ENCODE results near the gene ZBP1.
A peak's percentile ranks its signal among the peaks of the same experiment; 100 is the strongest.
"Not testable (repeated sequence)": the region's sequence is repeated elsewhere in the genome, so short reads cannot be mapped to it uniquely, and the experiment has no call there.

The ZBP1 gene

GRCh38 chr20:57648878-57649616 lies 28.8 kb upstream of the ZBP1 start:
- in situ Hi-C loops (cut with MboI; ENCODE audit: low pct_unique_long_range_greater_than_20kb, low sequenced_read_pairs), result no loop called here
- no peak for DNase-seq

- DNase-seq, result no peak
- in situ Hi-C loops (cut with MboI; ENCODE audit: low pct_unique_long_range_greater_than_20kb, low sequenced_read_pairs), result no loop called here
Measured at GRCh38 chr20:57647933-57648785, 27.9 kb upstream of the ZBP1 start.

- in situ Hi-C loops (cut with MboI; ENCODE audit: low pct_unique_long_range_greater_than_20kb, low sequenced_read_pairs), result no loop called here
Measured at GRCh38 chr20:57647006-57647932, 27.0 kb upstream of the ZBP1 start.

GRCh38 chr20:57638895-57639236 lies 18.6 kb upstream of the ZBP1 start:
- DNase-seq, result no peak
- in situ Hi-C loops (cut with MboI; ENCODE audit: low pct_unique_long_range_greater_than_20kb, low sequenced_read_pairs), result no loop called here

More at GRCh38 chr20:57647006-57647932, 27.0 kb upstream of the ZBP1 start:
- no peak for DNase-seq

GRCh38 chr20:57638173-57638894 lies 18.1 kb upstream of the ZBP1 start:
- DNase-seq, result no peak
- in situ Hi-C loops (cut with MboI; ENCODE audit: low pct_unique_long_range_greater_than_20kb, low sequenced_read_pairs), result no loop called here

- no peak for DNase-seq
- in situ Hi-C loops (cut with MboI; ENCODE audit: low pct_unique_long_range_greater_than_20kb, low sequenced_read_pairs), result no loop called here
Measured at GRCh38 chr20:57633945-57634491, 13.8 kb upstream of the ZBP1 start.

- in situ Hi-C loops (cut with MboI; ENCODE audit: low pct_unique_long_range_greater_than_20kb, low sequenced_read_pairs), result no loop called here
- no peak for DNase-seq
Measured at GRCh38 chr20:57632286-57632685, 12.1 kb upstream of the ZBP1 start.

- in situ Hi-C loops (cut with MboI; ENCODE audit: low pct_unique_long_range_greater_than_20kb, low sequenced_read_pairs), result no loop called here
- DNase-seq, result no peak
Measured at GRCh38 chr20:57630061-57630460, 9.8 kb upstream of the ZBP1 start.

GRCh38 chr20:57629491-57629901 lies 9.3 kb upstream of the ZBP1 start:
- in situ Hi-C loops (cut with MboI; ENCODE audit: low pct_unique_long_range_greater_than_20kb, low sequenced_read_pairs), result not testable (repeated sequence)

GRCh38 chr20:57628962-57629308 lies 8.7 kb upstream of the ZBP1 start:
- DNase-seq; in situ Hi-C loops (cut with MboI; ENCODE audit: low pct_unique_long_range_greater_than_20kb, low sequenced_read_pairs): not testable (repeated sequence)

More at GRCh38 chr20:57629491-57629901, 9.3 kb upstream of the ZBP1 start:
- DNase-seq, result not testable (repeated sequence)

- in situ Hi-C loops (cut with MboI; ENCODE audit: low pct_unique_long_range_greater_than_20kb, low sequenced_read_pairs), result no loop called here
- DNase-seq, result peak; percentile 57
Measured at GRCh38 chr20:57628047-57628961, 8.1 kb upstream of the ZBP1 start.

GRCh38 chr20:57627339-57627738 lies 7.1 kb upstream of the ZBP1 start:
- in situ Hi-C loops (cut with MboI; ENCODE audit: low pct_unique_long_range_greater_than_20kb, low sequenced_read_pairs), result no loop called here
- no peak for DNase-seq

GRCh38 chr20:57625978-57626377 lies 5.8 kb upstream of the ZBP1 start:
- in situ Hi-C loops (cut with MboI; ENCODE audit: low pct_unique_long_range_greater_than_20kb, low sequenced_read_pairs), result no loop called here
- DNase-seq, result no peak

- in situ Hi-C loops (cut with MboI; ENCODE audit: low pct_unique_long_range_greater_than_20kb, low sequenced_read_pairs), result no loop called here
- DNase-seq, result no peak
Measured at GRCh38 chr20:57625181-57625958, 5.1 kb upstream of the ZBP1 start.

- in situ Hi-C loops (cut with MboI; ENCODE audit: low pct_unique_long_range_greater_than_20kb, low sequenced_read_pairs), result loop anchor here (25.0 kb wide), 1 partner anchor 563 kb away; no protein-coding TSS in a partner anchor
- no peak for DNase-seq
Measured at GRCh38 chr20:57624124-57624523, 3.9 kb upstream of the ZBP1 start.

- in situ Hi-C loops (cut with MboI; ENCODE audit: low pct_unique_long_range_greater_than_20kb, low sequenced_read_pairs), result loop anchor here (25.0 kb wide), 1 partner anchor 565 kb away; no protein-coding TSS in a partner anchor
- peak; percentile 28 for DNase-seq
Measured at GRCh38 chr20:57622579-57623381, 2.6 kb upstream of the ZBP1 start.
